SK-N-MC (cell line): ENCODE data around the gene CTNND2.

Experiments used
- EZH2 ChIP-seq: fragments of 200-600 bp; sonication (generic); IDR thresholded peaks from one replicate; pipeline ENCODE4 v1.6.1; 2017; ENCODE audit warnings: antibody characterized with exemption
- FOXP2 ChIP-seq: optimal IDR thresholded peaks from 2 replicates; pipeline ENCODE3; 2011; ENCODE audit warnings: mild to moderate bottlenecking, moderate library complexity; ENCODE audit not compliant: insufficient read depth; ENCODE audit errors: extremely low read length, control extremely low read depth
- POLR2AphosphoS5 ChIP-seq: IDR thresholded peaks from 2 replicates; pipeline ENCODE4 v1.6.1; 2012; ENCODE audit warnings: mild to moderate bottlenecking, low read depth, low read length, borderline replicate concordance

DNA sequence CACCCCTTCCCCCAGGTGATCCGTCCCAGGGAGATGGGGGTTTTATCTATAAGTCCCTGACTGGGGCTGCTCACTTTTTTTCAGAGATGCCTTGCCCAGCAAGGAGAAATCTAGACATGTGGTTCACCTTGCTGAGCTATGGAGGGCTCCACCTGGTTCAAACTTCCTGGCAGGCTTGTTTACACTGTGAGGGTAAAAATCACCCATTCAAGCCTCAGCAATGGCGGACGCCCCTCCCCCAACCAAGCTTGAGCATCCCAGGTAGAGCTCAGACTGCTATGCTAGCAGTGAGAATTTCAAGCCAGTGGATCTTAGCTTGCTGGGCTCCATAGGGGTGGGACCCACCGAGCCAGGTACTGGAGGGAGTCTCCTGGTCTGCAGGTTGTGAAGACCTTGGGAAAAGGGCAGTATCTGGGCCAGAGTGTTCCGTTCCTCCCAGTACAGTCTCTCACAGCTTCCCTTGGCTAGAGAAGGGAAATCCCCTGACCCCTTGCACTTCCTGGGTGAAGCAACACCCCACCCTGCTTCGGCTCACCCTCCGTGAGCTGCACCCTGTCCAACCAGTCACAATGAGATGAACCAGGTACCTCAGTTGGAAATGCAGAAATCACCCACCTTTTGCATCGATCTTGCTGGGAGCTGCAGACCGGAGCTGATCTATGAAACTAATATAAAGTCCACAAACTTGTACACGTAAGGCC is 231.7 kb downstream of the CTNND2 start:
- TF ChIP-seq POLR2AphosphoS5, result no peak
- TF ChIP-seq EZH2, result no peak
- TF ChIP-seq FOXP2, result no peak
